ENCODE data around the gene VCAN.

The VCAN gene

GRCh38 chr5:83540783-83541182 is 69.2 kb downstream of the VCAN start:
- TF ChIP-seq POLR2AphosphoS5 (IDR thresholded peaks at IDR 0.05; ENCODE audit: low read depth, low read length) (no peak; the same call in 1 of the 2 replicates), FOXP2 (optimal IDR thresholded peaks at IDR 0.05; ENCODE audit: borderline replicate concordance, extremely low read depth, extremely low read length, insufficient read depth) (no peak), SIN3A (IDR thresholded peaks at IDR 0.05; ENCODE audit: borderline replicate concordance, insufficient read depth, low read length) (no peak)
- TF ChIP-seq, protein P1, sequence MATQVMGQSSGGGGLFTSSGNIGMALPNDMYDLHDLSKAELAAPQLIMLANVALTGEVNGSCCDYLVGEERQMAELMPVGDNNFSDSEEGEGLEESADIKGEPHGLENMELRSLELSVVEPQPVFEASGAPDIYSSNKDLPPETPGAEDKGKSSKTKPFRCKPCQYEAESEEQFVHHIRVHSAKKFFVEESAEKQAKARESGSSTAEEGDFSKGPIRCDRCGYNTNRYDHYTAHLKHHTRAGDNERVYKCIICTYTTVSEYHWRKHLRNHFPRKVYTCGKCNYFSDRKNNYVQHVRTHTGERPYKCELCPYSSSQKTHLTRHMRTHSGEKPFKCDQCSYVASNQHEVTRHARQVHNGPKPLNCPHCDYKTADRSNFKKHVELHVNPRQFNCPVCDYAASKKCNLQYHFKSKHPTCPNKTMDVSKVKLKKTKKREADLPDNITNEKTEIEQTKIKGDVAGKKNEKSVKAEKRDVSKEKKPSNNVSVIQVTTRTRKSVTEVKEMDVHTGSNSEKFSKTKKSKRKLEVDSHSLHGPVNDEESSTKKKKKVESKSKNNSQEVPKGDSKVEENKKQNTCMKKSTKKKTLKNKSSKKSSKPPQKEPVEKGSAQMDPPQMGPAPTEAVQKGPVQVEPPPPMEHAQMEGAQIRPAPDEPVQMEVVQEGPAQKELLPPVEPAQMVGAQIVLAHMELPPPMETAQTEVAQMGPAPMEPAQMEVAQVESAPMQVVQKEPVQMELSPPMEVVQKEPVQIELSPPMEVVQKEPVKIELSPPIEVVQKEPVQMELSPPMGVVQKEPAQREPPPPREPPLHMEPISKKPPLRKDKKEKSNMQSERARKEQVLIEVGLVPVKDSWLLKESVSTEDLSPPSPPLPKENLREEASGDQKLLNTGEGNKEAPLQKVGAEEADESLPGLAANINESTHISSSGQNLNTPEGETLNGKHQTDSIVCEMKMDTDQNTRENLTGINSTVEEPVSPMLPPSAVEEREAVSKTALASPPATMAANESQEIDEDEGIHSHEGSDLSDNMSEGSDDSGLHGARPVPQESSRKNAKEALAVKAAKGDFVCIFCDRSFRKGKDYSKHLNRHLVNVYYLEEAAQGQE (IDR thresholded peaks at IDR 0.05; ENCODE audit: insufficient read depth in 1 of 2, low read depth in 2 of 2, low read length in 2 of 2), result no peak

GRCh38 chr5:83542839-83543238 is 71.3 kb downstream of the VCAN start:
- TF ChIP-seq TAF1 (IDR thresholded peaks at IDR 0.05; ENCODE audit: borderline replicate concordance, insufficient read depth, low read length) (no peak), FOXP2 (optimal IDR thresholded peaks at IDR 0.05; ENCODE audit: borderline replicate concordance, extremely low read depth, extremely low read length, insufficient read depth) (no peak), SIN3A (IDR thresholded peaks at IDR 0.05; ENCODE audit: borderline replicate concordance, insufficient read depth, low read length) (no peak), POLR2AphosphoS5 (IDR thresholded peaks at IDR 0.05; ENCODE audit: low read depth, low read length) (no peak)
- TF ChIP-seq, protein P1 (IDR thresholded peaks at IDR 0.05; ENCODE audit: insufficient read depth in 1 of 2, low read depth in 2 of 2, low read length in 2 of 2), result no peak

GRCh38 chr5:83543898-83544297 is 72.4 kb downstream of the VCAN start:
- TF ChIP-seq POLR2AphosphoS5 (IDR thresholded peaks at IDR 0.05; ENCODE audit: low read depth, low read length) (no peak), SIN3A (IDR thresholded peaks at IDR 0.05; ENCODE audit: borderline replicate concordance, insufficient read depth, low read length) (no peak), FOXP2 (optimal IDR thresholded peaks at IDR 0.05; ENCODE audit: borderline replicate concordance, extremely low read depth, extremely low read length, insufficient read depth) (no peak), TAF1 (IDR thresholded peaks at IDR 0.05; ENCODE audit: borderline replicate concordance, insufficient read depth, low read length) (no peak)
- TF ChIP-seq, protein P1 (IDR thresholded peaks at IDR 0.05; ENCODE audit: insufficient read depth in 1 of 2, low read depth in 2 of 2, low read length in 2 of 2), result no peak

DNA sequence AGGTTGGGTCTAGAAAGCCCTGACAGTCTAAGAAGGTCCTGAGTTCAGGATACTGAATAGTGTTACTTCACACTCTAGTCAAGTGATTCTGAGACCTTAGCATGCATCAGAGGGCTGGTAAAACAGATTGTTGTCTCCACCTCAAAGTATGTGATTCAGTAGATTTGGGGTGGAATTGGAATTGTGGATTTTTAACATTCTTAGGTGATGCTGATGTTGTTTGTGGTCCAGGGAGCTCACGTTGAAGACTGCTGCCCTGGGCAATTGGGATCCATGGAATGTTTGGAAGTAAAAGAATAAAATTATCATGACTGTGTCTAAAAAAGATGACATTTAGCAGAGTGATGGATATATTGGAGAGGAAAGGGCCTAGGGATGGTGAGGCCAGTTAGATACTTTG is 75.6 kb downstream of the VCAN start:
- TF ChIP-seq, protein P1 (IDR thresholded peaks at IDR 0.05; ENCODE audit: insufficient read depth in 1 of 2, low read depth in 2 of 2, low read length in 2 of 2), result no peak
- TF ChIP-seq TAF1 (IDR thresholded peaks at IDR 0.05; ENCODE audit: borderline replicate concordance, insufficient read depth, low read length) (no peak), FOXP2 (optimal IDR thresholded peaks at IDR 0.05; ENCODE audit: borderline replicate concordance, extremely low read depth, extremely low read length, insufficient read depth) (no peak), SIN3A (IDR thresholded peaks at IDR 0.05; ENCODE audit: borderline replicate concordance, insufficient read depth, low read length) (no peak), POLR2AphosphoS5 (IDR thresholded peaks at IDR 0.05; ENCODE audit: low read depth, low read length) (no peak)

DNA sequence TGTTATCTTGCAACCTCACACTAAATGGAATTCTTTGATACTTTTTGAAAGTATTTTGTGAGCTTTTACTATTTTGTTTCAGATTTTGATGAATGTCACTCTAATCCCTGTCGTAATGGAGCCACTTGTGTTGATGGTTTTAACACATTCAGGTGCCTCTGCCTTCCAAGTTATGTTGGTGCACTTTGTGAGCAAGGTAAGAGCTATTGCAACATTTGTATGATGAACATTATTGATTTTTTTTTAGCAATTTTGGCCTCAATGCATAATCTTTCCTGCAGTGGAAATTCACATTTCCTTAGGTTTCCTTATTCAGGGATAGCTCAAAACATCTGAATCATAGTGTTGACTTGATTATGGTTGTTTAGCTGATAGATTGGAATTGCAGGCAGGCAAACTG is 76.3 kb downstream of the VCAN start:
- TF ChIP-seq POLR2AphosphoS5 (IDR thresholded peaks at IDR 0.05; ENCODE audit: low read depth, low read length) (no peak), FOXP2 (optimal IDR thresholded peaks at IDR 0.05; ENCODE audit: borderline replicate concordance, extremely low read depth, extremely low read length, insufficient read depth) (no peak), TAF1 (IDR thresholded peaks at IDR 0.05; ENCODE audit: borderline replicate concordance, insufficient read depth, low read length) (no peak)
